ENCODE data around the gene DIDO1.
"Not testable (repeated sequence)": the region's sequence is repeated elsewhere in the genome, so short reads cannot be mapped to it uniquely, and the experiment has no call there.

Gene DIDO1

DNA sequence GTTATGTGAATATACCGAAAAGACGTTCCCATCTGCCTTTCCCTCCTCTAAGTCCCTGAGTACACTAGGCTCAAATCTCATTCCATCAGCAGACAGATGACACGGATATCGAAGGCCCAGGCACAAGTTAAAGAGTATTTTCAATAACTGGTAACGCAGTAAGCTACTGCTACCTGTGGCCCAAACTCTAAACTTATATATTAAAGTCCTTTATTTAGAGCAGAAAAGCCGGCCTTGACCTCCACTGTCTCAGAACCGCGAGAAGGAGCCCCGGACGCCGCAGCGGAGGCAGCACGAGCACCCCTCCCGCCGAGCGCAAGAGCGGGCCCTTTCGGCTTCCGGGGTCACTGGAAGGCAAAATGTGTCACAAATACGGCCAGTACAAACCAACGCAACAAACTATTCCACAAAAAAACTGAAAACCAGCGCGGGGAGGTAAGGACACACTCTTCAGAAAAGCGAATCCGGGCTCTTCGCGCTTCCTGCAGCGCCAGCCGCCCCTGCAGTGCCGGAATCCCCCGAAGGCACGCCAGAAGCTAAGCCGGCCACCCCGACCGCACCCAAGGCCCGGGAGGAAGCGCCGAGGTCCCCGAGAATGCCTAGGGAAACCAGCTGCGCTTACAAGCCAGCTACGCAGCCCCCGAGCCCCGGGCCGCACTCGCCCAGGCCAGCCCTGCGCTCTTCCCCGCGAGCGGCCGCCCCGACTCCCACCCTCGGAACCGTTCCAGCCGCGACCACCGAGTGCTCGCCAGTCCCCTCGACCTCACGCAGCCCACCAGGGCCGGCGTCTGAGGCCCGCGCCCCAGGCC is 681 bp downstream of the DIDO1 start:
- no peak for DNase-seq

DNA sequence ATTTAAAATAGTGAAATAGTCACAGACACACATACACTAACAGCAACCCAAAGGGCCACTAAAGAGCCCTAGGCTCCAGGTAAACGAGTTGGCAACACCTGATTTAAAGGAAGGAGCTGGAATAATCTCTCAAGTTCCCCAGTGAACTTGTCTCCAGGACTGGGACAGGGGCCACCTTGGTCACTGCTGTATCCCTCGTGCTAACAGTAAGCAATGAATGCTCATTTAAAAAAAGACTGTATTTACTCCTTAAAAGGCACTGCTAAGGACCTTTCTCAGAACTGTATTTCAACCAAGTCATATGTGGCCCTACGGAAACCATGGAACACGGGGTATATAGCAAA is 1.3 kb downstream of the DIDO1 start:
- DNase-seq: no peak

DNA sequence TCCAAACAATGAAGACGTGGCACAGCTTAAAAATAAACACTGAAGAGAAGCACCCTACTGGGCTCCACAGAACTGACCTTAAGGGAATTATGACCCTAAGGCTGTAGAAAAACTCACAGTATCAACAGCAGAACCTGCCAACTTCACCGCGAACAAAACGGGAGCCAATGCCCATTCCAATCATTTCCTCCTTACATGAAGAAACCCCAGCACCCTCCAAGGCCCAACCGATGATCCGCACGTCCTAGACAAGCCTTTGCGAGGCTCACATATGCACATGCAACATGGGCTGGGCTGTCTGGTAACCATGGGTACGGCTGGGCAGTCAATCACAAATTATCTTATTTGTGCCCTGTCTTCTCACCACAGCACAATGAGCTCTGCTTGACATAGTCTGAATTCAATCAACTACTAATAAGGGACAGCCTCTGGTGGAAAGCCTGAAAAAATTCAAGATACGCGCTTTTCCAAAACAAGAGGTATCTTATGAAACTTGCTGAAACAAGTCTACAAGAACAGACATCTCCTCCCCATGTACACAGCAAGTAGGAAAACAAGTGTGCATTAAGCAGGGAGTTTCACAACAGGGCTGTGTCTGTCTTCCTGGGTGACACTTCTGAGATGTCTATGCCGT is 1.7 kb downstream of the DIDO1 start:
- DNase-seq: peak; percentile 11

DNA sequence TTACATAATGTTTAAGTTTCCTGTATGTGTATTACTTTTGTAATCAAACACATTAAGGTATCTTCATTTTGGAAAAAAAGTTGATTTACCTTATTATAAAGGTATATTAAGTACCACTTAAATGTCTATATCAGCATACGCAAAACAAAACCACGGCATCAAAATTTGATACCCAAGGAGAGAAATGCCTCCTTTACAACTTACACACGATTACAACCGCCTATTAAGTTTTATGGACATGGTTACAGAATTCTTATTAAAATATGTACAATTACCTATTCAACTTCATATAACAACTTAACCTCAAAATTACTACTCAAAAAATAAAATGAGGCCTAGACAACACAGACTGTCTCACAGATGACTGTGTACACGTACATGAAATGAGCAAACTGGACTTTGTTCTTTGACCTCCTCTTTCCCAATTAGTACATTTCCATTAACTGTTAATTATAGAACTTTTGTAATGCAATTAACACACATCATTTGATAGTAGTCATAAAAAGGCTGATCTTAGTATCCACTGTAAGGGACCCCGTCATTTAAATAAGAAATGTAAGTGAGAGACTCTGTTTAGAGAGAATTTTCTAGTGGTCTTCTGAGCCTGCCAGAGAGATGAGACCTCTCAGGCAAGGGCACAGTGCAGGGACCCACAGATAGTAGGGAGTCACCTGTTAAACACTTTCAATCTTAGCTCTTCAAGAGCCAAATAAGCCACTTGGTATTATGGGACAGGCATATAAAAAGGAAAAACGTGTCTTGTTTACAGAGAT is 2.5 kb downstream of the DIDO1 start:
- no peak for DNase-seq

DNA sequence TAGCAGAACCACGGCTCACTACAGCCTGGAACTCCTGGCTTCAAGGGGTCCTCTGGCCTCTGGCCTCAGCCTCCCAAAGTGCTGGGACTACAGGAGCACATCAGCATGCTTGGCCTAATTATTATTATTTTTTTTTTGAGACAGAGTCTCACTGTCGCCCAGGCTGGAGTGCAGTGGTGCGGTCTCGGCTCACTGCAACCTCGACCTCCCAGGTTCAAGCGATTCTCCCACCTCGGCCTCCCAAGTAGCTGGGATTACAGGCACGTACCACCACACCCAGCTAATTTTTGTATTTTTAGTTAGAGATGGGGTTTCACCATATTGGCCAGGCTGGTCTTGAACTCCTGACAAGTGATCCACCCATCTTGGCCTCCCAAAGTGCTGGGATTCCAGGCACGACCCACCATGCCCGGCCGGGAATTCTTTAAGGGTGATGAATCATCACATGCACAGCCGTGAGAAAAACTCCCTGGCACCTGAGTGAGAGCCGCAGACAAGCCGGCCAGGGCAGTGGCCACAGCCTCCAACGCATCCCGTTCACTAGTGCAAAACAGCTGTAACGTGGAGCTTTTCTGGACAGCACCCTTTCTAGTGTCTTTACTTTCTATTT is 3.1 kb downstream of the DIDO1 start:
- DNase-seq: not testable (repeated sequence)

DNA sequence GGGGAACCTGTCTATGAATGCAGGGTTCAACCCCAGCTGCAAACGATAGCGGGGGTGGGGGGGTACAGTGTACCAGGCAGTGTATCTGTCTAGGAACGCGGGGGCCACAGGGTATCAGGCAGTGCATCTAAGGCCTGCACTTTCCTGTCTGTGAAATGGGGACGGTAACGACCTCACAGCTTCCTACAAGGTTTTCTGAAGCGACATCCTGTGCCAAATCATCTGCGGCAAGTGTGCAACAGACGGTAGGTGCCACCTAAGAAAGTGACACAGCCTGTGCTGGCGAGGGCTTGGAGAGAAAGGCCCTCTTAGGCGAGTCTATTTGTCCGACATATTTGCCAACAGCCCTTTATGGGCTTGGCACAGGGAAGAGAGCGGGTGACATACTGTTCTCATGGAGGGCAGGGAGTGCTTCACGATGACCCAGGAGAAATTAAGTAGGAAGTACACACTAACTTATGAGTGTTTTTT is 3.8 kb downstream of the DIDO1 start:
- no peak for DNase-seq

DNA sequence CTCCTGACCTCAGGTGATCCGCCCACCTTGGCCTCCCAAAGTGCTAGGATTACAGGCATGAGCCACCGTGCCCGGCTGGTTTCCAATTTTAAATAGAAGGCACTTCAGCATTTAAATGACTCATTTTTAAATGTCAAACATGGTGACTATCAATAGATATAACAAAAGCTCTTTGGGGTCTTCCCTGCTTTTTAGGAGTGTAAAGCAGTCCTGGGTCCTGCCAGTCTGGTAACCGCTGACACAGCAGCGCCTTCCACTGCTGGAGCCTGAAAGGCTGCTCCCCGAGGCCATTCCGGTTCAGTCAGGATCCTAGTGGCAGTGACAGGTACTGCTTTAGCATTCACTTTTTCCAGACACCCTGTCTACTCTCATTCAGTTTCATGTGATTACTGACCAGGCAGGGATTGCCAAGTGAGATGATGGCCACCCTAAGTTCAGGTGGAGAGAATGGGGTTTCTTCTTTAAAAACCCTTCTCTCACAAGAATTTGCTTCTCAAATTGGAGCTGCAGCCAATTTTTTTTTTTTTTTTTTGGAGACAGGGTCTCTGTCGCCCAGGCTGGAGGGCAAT is 5.1 kb downstream of the DIDO1 start:
- peak; percentile 7 for DNase-seq

DNA sequence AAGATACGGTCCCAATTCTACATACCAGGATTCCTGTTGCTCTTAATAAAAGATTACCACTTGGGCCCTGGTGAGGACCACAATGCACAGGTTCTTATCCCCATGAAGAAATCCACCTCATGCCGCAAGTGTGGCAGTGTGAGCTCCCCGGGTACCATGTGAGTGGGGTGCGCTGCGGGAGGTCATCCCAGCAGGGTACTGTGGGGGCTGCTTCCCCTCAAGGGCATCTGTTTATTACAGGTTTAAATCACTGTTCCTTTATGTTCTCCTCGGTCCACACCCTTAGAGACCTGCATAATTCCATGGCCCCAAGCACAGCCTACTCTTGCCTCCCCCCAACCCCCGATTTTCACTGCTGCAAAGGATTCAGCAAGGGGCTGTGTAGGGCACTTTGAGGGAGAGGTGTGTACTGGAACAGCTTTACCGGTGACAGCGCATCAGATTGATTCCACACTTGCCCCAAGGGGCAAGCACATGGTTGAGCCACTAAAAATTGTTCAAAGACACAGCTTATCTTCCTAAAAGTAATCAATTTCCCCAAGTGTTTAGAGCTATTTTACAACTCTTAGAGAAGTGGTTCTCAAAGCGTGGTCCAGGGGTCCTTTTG is 6.2 kb downstream of the DIDO1 start:
- no peak for DNase-seq

DNA sequence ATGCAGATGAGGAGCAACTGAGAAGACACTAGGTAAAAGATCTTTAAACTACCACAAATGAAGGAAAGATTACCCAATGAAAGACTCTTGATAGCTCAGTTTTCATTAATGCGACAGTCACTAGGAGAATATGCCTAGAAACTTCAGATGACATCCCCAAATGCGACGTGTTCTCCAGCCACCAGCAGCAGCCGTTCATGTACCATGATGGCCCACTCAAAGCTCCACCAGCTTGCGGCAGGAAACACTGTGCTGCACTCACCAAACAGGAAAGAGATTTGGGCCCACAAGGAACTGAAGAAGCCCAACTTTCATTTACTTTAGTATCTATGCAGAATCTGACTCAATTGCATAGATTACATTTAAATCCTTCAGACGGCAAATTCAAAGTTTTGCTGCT is 7.5 kb downstream of the DIDO1 start:
- DNase-seq: no peak

DNA sequence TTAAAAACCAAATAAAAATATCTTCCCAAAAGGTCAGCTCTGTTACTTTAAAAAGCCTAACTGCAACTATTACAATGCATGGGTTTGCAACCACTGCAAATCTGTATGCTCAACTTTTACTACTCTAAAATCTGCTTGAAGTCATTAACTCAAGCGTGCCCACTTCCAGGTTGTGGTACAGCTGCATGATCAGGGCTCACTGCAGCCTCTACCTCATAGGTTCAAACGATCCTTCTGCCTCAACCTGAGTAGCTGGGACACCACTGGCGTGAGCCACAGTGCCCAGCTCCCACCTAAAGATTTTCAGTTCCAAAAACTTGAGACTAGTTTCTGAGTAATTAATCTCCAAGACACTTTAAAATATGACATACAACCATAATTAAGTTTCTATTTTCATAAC is 8.2 kb downstream of the DIDO1 start:
- DNase-seq: no peak

DNA sequence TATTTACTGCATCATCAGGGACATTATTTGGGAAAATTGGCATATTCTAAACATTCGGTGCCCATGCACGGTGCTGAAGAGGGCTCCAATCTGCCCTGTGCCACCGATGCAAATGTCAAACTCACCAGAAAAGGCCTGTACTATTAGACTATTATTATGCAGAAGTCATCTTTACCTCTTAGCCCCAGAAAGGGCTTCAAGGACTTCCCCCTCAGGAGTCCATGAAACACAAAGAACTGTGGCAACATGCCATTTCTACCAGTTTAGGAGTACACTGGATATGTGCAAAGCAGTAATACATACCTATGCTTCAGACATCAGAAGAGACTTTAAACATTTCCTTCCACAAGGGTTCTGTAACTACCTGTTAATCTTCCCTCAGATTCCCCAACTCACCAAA is 8.6 kb downstream of the DIDO1 start:
- no peak for DNase-seq

DNA sequence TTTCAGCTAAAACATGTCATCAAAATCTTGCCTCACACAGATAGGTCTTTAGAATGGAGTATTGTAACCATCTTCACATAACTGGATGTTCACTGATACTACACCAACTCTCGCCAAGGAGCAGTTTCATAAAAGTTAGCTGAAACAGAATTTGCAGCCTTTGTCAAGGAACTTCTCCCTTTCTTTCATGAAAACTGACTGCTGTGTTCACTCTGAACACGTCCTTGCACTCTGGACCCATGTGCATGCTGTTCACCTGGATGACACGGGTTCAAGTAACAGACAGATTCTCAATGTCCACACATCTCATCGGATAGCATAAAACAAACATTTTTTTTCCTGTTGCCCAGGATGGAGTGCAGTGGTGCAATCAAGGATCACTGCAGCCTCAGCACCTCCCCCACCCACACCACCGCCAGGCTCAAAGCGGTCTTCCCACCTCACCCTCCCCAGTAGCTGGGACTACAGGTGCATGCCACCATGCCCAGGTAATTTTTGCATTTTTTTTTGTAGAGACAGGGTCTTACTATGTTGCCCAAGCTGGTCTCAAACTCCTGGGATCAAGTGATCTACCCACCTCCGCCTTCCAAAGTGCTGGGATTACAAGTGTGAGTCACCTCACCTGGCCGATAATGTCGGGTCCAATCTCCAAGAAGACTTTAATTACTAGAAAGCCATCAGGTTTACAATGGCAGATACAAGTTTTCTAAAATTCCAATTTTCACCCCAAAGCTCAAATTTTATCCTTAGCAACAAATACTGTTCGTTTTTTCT is 9.4 kb downstream of the DIDO1 start:
- no peak for DNase-seq

DNA sequence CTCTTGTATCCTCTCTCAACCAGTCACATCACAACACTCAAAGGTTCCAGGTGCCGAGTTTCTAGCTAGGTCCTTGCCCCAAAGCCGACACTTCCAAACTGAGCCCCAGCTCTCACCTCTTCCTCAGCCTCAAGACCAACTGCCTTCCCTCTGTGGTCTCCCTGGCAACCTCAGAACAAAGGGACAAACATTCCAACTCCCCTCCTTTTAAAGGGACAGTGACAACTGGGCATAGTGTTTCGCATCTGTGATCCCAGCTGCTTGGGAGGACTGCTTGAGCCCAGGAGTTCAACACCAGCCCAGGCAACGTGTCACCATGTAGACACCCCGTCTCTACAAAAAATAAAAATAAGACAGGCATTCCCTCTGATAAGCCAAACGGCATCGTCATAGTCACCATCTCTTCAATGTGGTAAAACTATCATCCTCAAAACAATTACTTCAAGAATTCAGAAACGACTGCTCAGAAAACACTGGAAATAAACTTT is 11.3 kb downstream of the DIDO1 start:
- DNase-seq: peak; percentile 21

DNA sequence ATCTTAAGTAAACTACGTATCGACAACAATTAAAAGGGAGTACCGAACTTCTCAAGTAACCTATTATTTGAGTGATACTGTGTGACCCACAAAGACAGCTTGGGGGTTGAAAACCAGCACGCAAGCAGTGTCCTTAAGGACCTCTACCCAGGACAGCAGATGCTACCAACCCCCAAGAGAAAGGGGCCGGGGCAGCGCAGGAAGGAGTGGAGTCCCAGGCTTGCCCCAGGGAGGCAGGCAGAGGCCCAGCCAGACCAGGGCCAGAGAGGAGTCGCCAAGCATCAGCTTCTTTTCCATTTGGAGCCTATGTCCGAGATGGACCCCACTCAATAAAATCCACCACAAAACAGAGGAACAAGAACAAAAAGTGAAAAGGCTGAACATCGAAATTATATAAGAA is 11.9 kb downstream of the DIDO1 start:
- no peak for DNase-seq

DNA sequence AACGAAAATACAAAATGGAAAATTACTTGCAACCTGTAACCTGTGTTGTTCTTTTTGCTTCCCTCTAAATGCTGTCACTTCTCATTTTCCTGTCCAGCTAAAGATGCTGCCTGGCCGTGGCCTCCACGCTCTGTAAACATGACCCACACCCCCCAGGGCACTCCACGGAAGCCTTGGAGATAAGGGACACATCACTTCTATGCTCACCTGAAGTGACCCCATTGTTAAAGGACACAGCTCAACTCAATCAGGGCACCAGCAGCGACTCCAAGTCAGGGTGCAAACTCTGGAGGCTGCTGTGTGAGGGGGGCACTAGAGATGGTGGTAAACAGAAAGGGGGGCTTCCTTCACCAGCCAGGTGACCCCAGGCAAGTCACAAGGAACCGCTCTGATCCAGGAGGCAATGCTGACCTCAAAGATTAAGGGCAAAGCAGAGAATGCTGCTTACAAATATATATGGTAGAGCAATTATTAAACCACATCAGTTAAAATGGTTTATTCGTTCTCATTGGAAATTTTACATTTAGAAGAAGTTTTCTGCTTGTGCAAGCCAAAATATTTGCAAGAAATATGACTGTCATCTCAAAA is 13.2 kb downstream of the DIDO1 start:
- DNase-seq: no peak

DNA sequence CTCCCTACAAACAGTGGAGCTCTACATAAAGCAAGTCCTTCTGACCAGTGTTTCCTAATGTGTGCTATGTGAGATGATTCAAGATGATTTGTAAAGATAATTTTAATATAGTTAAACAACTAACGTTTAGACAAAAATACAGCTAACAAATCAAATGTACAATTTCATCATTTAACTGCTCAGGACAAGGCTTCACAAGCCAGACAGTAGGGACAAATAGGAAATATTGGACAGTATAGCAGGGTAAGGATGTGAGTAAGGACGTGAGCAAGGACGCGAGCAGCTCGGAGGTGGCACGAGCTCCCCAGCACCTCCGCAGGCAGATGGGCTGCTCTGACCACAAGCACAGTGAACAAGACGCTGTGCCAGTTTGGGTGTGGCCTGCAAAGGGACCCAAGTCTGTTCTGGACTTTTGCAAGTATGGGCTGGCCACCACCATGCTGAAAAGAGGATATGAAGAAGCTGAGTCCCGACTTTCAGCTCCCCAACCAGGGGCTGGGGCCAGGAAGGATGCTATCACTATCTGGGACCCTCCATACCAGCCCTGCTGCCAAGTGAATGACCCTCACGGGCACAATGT is 14.5 kb downstream of the DIDO1 start:
- no peak for DNase-seq

DNA sequence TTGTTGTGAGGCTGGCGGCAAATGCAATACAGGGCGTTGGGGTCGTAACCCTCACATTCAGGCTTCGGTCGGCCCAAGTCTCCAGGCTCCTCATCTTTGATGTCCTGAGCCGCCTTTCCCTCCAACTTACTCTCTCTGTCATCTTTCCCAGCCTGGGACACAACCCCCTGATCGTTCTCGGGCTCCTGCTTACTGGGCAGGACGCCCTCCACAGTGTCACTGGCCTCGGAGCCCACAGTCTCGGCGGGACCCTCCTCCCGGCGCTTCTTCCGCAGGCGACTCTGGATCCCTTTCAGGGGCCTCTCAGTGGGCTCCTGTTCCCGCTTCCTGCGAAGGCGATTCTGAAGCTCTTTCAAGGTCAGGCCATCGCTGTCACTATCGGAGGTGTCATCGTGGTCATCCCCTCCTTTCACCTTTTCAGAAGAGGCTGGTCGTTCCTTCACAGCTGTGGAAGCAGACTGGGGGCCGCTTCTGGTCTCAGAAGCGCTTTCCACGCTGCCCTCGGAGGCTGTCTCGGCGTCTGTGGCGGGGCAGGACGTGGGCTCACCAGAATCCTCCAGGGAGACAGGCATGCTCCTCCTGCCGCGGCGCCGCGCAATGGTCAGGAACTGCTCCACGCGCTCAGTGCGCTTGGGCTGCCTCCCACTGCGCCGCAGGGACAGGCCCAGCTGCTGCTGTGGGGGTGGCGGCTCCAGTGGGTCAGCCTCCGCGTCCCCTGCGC is 15.4 kb downstream of the DIDO1 start:
- DNase-seq: no peak

DNA sequence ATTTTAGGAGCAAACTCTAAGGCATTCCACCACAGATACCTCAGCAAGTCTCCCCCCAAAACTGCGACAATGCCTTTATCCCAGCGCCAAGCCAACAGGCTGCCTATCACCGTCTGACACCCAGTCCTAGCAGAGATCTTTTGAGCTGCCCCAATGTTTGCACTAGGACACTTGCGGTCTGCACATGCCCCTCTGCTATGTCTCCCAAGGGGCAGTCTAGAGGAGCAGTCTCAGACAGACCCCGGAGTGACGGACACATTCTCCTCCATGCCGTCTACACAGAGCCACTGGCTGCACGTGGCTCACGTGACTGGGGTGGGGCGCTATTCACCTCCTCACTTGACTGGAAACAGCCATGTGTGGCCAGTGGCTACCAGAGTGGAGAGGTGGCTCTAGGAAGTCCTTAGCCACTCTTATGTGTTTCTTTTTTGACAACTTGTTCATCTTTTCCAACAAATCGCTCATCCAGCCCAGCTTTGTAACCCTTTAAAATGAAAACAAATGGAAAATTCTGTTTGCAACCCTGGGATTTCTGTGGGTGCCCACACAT is 16.0 kb downstream of the DIDO1 start:
- no peak for DNase-seq

DNA sequence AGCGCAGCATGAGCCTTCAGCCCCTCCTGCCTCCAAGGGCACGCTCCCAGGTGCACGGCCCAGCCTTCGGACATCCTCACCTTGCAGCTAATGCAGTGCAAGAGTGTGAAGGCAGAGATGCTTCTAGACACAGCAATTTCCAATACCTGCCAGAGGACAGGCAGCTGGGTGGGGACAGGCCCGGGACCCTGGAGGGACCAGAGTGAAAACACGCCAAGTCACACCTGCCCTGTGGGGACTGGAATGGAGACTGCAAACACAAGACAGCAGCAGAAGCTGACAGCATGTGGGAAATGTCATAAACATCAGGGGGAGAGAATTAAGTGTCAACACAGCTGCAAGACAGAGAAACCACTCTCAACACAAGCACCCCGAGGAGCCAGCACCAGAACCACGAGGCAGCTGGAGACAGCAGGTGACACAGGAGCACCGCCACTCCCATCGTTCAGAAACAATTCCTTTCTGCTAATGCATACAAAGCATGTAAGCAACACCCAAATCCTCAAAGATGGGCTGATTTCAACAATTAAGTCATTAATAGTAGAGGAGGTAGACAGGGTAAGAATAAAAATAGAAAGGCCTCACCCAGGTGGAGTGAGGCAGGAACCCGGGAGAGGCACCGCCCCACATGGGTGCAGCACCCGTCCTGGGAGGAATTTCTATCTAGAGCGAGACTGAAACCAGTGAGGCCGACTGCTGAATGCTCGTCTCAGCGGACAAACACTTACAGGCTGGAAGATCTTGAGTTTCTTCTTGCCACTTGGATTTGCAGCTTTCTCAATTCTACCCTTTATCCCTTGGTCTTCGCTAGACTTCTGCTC is 17.1 kb downstream of the DIDO1 start:
- DNase-seq: peak; percentile 87
